LNCAP (cell line): Measurements from ENCODE around the gene CNOT1.

ENCODE experiments used
- TF ChIP-seq, protein P1 (sequence below): fragments of 450-650 bp; IDR thresholded peaks from 2 replicates; pipeline ENCODE4 v1.5.1; 2017; ENCODE audit warnings: mild to moderate bottlenecking

CNOT1 gene

DNA sequence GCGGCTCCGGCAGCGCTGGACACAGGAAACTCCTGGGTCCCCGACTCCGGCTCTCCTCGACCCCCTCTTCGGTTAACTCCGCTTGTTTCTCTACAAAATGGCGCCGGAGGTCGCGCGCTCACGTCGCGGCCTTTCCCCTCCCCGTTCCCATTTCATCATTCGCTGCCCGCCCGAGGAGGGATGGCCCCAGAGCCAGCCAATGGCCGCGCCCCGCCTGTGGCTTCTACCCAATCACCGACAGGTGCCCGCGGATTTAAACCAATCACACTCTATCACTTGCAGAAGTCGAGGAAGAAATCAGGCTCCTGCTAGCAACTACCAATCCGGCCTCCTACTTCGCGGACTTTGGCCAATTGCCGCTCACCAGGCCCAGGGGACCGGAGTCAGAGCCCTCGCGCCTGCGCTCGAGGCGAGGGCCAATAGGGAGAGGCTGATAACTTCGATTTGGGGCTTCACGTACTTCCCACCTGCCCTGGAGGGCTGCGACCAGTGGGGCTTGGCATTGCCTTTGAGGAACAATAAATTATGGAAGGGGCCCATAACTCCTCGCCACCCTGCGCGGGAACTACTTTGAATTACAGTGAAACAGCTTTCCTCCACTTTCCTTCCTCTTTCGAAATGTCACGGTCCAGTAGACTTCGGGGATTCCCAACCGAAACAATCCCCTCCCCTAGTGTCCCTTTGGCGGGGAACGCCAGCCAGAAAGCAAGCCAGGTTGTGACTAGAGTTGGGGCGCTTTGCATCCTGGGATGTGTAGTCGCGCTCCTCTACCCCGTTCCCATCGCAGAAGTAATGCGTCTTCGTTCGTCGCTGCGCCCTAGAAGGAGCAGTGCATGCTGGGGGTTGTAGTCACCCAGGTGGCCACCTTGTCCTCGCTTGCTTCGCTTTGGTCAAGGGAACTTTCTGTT, at the start of gene CNOT1:
Gene CNOT1 (minus strand): TSS at position 94 of the 908 bp plus-strand sequence. CDS start 30,489 bp downstream, outside the sequence.
- TF ChIP-seq, protein P1, sequence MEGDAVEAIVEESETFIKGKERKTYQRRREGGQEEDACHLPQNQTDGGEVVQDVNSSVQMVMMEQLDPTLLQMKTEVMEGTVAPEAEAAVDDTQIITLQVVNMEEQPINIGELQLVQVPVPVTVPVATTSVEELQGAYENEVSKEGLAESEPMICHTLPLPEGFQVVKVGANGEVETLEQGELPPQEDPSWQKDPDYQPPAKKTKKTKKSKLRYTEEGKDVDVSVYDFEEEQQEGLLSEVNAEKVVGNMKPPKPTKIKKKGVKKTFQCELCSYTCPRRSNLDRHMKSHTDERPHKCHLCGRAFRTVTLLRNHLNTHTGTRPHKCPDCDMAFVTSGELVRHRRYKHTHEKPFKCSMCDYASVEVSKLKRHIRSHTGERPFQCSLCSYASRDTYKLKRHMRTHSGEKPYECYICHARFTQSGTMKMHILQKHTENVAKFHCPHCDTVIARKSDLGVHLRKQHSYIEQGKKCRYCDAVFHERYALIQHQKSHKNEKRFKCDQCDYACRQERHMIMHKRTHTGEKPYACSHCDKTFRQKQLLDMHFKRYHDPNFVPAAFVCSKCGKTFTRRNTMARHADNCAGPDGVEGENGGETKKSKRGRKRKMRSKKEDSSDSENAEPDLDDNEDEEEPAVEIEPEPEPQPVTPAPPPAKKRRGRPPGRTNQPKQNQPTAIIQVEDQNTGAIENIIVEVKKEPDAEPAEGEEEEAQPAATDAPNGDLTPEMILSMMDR, result no peak

DNA sequence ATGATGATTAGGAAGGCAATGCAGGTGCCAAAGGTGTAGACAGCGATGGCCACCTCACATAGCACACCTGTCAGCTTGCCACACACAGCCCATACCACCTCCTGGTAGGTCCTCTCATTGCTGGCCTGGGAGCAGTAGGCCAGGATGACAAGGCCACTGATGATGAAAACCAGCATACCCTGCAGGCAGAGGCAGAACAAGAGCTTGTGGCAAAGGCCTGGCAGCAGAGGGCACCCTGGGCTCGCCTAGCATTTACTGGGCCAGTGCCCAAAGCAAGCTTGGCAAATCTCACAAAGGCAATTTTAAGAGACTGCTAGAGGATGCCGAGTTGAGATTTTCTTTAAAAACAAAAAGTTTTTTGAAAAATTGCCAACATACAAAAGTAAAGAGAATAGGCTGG, 49.1 kb upstream of the CNOT1 start:
- TF ChIP-seq, protein P1, result peak; percentile 87

DNA sequence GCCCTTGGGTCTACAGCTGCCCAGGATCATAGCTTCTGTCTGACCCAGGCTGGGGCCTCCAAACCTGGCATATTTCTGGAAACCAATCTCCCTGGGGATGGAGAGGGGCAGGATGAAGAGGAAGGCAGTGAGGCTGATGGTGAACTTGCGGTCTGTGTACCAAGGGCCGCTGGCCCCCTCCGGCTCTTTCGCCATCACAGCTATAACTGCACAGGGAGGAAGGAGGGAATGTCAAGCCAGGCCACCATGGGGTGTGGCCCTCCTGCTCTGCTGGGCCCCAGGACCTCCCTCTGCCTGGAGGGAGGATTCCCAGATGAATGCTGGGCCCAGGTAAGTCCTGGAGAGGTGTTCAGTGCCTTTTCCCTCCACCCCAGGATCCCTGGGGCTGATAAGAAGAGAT, 48.6 kb upstream of the CNOT1 start:
- TF ChIP-seq, protein P1, result no peak

DNA sequence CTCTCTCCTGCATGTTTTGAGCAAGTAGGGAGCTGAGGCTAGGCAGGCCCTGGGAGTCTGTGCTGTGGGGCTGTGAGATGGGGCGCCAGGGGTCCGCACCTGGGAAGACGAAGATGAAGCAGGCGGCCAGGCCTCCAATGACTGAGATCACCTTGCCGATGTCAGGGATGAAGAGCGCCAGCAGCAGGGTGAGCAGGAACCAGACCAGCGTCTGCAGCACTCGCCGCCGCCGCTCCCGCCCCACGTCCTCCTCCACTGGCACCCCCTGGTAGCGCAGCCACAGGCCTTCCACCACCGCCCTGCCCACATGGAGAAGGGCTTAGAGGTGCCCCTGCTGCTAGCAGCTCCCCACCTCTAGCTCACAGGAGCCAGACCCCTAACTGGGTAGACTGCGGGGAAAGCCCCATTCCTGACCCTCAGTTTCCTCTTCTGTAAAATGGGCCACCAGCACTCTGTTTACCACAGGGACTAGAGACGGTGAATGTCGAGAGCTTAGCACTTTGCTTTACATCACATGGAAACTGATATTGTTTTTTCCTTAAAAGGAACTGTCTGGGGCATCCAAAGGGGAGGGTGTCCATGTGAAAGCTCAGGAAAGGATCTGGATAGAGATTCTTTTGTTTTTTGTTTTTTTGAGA, 41.4 kb upstream of the CNOT1 start:
- TF ChIP-seq, protein P1, result no peak

DNA sequence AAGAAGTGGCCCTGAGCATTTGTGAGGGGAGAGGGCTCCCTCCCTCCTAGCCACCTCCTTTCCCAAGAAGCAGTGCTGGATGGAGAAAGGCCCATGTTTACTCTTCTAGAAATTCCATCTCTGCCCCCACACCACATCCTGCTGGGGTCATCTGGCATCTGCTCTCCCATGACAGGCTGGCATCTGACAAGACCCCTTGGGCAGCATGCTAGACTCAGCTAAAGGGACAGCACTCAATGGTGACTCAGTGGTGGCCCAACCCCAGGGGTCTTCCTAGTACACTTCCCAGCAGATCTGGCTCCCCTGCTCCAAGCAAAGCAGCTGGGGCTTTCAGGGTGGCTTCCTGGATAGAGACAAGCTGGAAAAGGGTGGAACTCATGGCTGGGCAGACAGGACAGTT, 40.6 kb upstream of the CNOT1 start:
- TF ChIP-seq, protein P1, result no peak

DNA sequence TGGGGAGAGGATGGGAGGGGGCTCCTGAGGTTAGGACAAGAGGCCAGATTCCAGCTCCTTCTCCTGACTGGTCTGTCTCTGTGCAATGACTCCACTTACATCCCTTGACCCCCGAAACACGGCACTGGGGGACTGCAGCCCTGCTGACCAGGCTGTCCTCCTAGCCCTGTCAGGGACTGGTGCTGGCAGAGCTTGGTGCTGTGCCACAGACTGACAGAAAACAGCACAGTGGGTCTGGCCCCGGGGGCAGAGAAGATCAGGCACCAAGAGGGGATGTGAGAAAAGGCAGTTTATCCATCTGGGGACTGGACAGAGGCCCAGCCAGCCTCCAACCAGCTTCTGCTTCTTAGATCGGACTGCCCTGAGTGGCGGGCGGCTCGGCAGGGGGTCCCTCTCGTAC, 35.6 kb upstream of the CNOT1 start:
- TF ChIP-seq, protein P1, result no peak

DNA sequence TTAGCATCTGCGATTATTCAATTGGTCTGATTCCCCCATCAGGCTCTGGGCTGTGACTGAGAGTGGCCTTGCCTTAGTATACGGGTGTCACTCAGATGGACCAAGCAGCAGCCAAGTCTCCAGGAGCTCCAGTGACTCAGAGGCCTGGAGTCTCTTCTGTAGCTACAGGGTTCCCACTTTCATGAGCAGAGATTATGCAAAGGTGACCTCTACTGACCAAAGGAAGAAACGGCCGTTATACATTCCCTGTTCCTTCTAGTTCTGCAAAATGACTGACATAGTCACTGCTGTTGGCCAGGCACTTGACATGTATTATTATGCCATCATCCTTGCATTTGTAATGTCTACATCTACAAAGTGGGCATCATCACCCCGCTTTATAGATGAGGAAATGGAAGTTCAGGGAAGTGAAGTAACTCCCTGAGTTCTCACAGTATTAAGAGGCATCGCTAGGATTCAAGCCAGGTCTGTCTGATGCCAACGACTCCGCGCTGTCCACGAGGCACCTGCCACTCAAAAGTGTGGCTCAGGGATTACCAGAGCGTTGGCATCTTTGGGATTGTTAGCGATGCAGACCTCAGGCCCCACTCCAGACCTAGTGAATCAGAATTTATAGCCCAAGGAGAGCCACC, 31.7 kb upstream of the CNOT1 start:
- TF ChIP-seq, protein P1, result peak; percentile 77
